ENCODE results near the gene BOD1.

The BOD1 gene

DNA sequence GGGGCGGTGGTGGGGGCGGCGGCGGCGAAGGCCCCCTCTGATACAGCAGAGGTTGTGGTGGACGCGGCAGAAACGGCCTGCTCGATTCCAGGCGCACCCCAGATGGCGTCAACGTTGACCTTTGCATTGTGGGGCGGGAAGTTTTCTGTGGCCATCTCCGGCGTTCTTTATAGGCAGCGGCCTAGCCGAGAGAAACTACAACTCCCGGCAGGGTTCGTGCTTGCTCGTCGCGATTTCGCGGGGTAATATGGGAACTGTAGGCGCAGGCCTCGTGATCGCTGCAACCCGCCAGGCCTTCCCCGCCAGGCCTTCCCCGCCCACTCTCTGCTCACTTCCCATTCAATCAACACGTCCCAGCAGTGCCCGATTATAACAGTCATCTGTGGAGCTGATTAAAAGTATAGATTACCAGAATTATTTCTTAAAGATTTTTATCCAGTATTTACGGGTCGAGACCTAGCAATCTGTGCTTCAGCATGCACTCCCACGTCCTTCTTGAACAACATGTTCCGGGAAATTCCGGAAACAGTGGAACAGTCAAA lies at the start of gene BOD1:
BOD1 (minus strand) TSS at position 74 of the 542 bp plus-strand sequence. CDS start 214 bp downstream, outside the sequence.
- DNase-seq (ENCODE audit: low spot score) = peak; percentile 98

DNA sequence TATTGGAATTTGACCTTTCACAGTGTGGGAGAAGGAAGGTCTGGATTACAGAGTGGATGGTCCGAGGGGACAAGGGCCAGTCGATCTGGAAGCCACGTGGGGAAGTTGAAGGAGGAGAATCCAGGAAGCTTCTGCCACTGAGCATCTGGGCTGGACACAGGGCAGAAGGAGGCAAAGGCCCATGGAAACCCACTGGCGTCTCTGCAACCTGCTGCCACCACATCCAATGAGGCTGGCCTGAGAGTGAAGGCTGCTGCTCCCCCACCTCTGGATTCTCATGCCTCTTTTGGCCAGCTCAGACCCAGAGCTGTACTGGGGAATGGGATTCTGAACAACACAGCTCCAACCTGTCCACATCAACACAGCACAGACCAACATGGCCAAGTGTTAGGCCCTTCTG lies 48.9 kb upstream of the BOD1 start:
- DNase-seq (ENCODE audit: low spot score) = no peak

DNA sequence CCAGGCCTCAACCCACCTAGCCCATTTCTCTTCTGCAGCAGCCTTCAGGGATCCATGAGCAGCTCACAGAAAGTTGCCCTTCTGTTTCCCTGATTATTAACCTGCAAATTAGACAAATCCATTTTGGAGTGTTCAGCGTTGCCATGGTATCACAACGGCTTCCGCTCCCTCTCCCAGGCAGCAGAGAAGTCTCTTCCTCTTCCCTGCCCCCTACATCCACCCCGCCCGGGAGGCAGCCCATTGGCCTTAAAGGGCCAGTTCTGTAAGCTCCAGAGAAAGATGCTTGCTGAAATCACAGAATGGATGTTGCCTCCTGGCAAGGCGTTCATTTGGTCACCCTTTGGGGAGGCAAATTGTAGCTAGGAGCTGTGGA lies 47.7 kb upstream of the BOD1 start:
- DNase-seq (ENCODE audit: low spot score) = no peak

DNA sequence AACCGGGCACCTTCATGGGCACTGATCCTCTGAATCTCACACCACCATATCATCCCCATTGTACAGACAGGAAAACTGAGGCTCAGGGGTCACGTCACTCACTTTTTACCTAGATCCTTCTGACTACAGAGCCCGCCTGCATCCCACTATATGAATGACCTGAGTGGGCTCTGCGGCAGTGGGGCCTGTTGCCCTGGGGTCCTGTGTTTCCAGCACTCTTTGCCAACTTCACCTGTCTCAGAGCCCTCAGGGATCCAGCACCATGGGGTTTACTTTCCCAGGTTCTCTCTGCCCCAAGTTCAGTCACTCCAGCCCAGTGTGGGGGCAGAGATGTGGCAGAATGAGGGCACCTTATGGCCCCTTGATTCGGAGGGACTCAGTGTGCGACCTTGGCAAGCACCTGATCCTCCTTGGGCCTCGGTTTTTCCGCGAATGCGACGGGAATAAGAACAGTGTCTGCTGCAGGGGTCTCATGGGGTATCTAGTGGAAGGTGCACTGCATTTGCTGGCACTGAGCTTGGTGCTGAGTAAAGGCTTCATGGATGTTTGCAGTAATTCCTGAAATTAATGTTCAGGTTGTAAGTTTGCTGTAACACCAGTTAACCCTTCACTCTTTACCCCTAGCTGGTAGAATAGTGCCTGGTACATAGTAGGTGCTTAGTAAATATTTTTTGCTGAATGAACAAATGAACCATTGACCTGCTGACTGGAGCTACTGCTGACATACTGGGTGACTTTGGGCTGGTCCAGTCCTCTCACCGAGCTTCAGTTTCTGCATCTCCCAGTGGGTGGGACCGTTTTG lies 47.1 kb upstream of the BOD1 start:
- no peak for DNase-seq (ENCODE audit: low spot score)

- no peak for DNase-seq (ENCODE audit: low spot score)
Measured at GRCh38 chr5:173662581-173663351, 46.3 kb upstream of the BOD1 start.

GRCh38 chr5:173660481-173661280 lies 44.2 kb upstream of the BOD1 start:
- DNase-seq (ENCODE audit: low spot score) = no peak

DNA sequence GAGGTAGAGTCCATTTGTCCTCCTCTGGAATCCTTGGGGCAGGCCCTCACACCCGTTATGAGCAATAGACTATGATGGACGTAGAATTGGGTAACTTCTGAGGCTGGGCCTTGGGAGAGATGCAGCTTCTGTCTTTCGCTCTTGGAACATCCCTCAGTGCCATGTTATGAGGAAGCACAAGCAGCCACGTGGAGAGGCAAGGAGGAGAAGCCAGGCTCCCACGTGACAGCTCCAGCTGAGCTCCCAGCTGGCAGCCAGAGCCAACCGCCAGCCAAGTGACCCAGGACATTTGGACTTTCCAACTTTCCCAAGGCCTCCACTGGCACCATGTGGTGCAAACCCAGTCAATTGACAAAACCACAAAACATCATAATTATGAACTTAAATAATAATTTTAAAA lies 43.0 kb upstream of the BOD1 start:
- DNase-seq (ENCODE audit: low spot score) = no peak

- no peak for DNase-seq (ENCODE audit: low spot score)
Measured at GRCh38 chr5:173657741-173658356, 41.4 kb upstream of the BOD1 start.

DNA sequence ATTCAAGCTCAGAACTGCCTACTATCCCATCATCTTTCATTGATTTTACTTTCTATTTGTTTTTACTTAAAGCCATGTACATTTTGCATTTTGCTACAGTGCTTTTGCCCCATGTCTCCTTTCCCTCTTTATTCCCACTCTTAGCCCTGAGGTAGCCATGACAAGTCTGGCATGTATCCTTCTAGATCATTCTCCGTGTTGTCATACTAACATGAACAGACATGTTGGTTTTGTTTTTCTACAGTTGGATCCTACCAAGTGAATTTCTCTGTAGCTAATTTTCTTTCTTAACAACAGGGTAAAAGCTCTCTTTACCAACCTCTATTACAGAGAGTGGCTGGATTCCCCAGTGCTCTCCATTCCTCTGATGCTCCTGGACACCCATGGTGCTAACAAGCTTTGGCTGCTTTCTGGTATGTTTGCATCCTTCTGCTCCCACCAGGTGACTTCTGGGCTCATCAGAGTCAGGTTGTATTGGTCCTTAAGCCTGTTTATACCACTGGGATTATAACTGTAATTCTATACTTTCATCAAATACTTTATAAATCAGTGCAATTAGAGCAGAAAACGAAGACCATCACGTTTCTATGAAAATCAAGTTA lies 38.8 kb upstream of the BOD1 start:
- no peak for DNase-seq (ENCODE audit: low spot score)

GRCh38 chr5:173653822-173654523 lies 37.5 kb upstream of the BOD1 start:
- no peak for DNase-seq (ENCODE audit: low spot score)

- no peak for DNase-seq (ENCODE audit: low spot score)
Measured at GRCh38 chr5:173648308-173648866, 31.9 kb upstream of the BOD1 start.

GRCh38 chr5:173646692-173647091 lies 30.2 kb upstream of the BOD1 start:
- DNase-seq (ENCODE audit: low spot score) = no peak

GRCh38 chr5:173645890-173646574 lies 29.6 kb upstream of the BOD1 start:
- no peak for DNase-seq (ENCODE audit: low spot score)

DNA sequence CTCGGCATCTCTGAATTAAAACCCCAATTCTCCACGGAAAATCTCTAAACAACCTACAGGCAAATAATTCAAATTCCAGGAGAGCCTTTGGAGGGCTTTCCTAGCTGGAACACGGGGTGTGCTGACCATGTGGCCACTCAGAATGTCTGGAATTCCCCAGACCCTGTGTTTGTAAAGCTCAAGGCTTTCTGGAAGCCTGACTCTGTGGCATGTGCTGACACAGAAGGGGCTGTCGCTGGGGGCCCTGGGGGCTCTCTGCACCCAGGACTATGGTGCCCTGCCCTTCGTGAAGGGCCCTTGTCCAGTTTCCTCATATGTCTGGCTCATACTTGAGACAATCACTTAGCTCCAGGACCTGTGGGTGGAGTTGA lies 29.0 kb upstream of the BOD1 start:
- DNase-seq (ENCODE audit: low spot score) = no peak

DNA sequence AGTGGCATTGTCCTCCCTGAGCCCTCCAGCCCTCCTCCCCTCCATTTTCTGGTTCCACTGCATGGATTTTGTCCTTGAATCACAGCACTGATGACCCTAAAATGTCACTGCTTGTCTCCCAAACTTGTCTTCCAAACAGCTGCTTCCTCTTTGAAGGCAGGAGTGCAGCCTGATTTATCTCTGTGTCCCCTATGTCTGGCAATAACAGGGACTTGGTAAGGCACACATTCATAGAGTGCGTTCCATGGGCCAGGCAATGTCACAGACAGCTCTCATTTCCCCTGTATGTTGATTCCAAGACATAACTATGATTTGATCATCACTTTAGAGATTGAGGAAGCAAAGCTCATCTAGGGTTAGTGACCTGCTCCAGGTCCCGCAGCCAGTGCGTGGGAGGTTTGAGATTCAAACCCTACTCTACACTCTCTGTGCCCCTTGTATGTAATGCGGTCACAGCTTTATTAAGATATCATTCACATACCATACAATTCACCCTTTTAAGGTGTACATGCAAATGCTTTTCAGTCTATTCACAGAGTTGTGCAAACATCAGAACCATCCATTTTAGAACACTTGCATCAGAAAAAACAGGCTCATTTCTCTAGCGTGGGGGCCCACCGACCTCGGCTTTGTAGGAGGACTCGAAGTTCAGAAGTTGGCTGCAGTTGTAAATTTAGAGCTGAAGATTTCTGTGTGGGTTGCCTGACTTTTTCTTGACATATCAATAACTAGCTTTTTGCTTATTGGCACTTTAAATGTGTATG lies 28.4 kb upstream of the BOD1 start:
- DNase-seq (ENCODE audit: low spot score) = no peak

DNA sequence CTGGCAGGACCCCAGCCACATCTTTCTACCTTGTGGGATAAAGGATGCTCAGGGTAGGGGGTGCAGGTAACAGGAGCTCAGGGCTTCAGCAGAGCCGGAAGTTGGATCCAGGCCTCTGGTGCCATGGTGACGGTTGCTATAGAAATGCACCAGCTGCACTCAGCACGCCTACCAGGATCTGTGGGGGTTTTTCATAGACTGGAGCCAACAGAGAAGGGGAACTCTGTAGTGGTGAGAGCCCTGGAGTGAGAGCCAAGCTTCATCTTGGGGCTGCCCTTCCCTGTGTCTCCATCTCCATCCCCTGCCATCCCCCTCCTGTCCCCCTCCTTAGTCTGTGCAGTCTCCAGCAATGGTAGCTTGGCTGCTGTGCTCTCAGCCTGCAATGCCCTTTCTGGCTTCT lies 27.5 kb upstream of the BOD1 start:
- DNase-seq (ENCODE audit: low spot score) = no peak

DNA sequence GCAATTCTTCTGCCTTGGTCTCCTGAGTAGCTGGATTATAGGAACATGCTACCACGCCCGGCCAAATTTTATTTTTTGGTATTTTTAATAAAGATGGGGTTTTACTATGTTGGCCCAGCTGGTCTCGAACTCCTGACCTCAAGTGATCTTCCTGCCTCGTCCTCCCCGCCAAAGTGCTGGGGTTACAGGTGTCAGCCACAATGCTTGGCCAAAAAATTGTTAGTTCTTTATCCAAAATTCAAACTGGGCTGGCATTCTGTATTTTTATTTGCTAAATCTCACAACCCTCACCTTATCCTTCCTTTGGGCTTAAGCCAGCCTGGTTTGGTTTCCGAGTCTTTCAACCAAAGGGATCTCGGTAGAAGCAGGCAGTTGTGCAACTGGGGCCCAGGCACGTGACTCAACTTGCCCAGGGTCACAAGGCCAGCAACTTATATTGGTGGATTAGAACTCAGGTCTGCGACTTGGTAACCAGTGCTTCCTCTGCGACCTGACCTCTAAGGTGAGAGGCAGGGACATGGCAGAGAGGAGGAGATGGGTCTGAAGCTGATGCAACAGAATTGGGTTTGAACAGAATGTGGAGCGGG lies 26.5 kb upstream of the BOD1 start:
- DNase-seq (ENCODE audit: low spot score) = no peak

- no peak for DNase-seq (ENCODE audit: low spot score)
Measured at GRCh38 chr5:173642191-173642816, 25.9 kb upstream of the BOD1 start.
